HG02798 (cell line): ENCODE results near the gene SCD5.

ENCODE experiments used
- ATAC-seq: cut with Tn5 transposase; IDR thresholded peaks from one replicate; pipeline ENCODE4 v1.9.1; 2021; ENCODE audit warnings: mild to moderate bottlenecking; ENCODE audit not compliant: unreplicated experiment, poor library complexity

Gene SCD5

GRCh38 chr4:82739287-82740190, 59.1 kb downstream of the SCD5 start:
- ATAC-seq = peak; percentile 99

- no peak for ATAC-seq
Measured at GRCh38 chr4:82737354-82737753, 61.2 kb downstream of the SCD5 start.

- ATAC-seq = peak; percentile 26
Measured at GRCh38 chr4:82733636-82734035, 65.0 kb downstream of the SCD5 start.

GRCh38 chr4:82728301-82728700, 70.3 kb downstream of the SCD5 start:
- no peak for ATAC-seq

GRCh38 chr4:82726596-82726995, 72.0 kb downstream of the SCD5 start:
- no peak for ATAC-seq

- ATAC-seq = no peak
Measured at GRCh38 chr4:82721819-82722423, 76.7 kb downstream of the SCD5 start.

GRCh38 chr4:82718162-82718940, 80.2 kb downstream of the SCD5 start:
- ATAC-seq = no peak

- ATAC-seq = no peak
Measured at GRCh38 chr4:82715731-82716617, 82.6 kb downstream of the SCD5 start.

- no peak for ATAC-seq
Measured at GRCh38 chr4:82713856-82714255, 84.7 kb downstream of the SCD5 start.

GRCh38 chr4:82712561-82712960, 86.0 kb downstream of the SCD5 start:
- ATAC-seq = no peak

GRCh38 chr4:82711158-82711785, 87.3 kb downstream of the SCD5 start:
- no peak for ATAC-seq

- ATAC-seq = no peak
Measured at GRCh38 chr4:82710197-82710929, 88.2 kb downstream of the SCD5 start.

- no peak for ATAC-seq
Measured at GRCh38 chr4:82708982-82709381, 89.6 kb downstream of the SCD5 start.

- no peak for ATAC-seq
Measured at GRCh38 chr4:82706349-82707000, 92.1 kb downstream of the SCD5 start.

GRCh38 chr4:82705928-82706300, 92.7 kb downstream of the SCD5 start:
- ATAC-seq = no peak

- ATAC-seq = no peak
Measured at GRCh38 chr4:82705169-82705927, 93.2 kb downstream of the SCD5 start.

GRCh38 chr4:82704156-82704555, 94.4 kb downstream of the SCD5 start:
- no peak for ATAC-seq

- no peak for ATAC-seq
Measured at GRCh38 chr4:82698412-82698811, 100.2 kb downstream of the SCD5 start.
